ENCODE measurements around the gene POLR1F.

DNA sequence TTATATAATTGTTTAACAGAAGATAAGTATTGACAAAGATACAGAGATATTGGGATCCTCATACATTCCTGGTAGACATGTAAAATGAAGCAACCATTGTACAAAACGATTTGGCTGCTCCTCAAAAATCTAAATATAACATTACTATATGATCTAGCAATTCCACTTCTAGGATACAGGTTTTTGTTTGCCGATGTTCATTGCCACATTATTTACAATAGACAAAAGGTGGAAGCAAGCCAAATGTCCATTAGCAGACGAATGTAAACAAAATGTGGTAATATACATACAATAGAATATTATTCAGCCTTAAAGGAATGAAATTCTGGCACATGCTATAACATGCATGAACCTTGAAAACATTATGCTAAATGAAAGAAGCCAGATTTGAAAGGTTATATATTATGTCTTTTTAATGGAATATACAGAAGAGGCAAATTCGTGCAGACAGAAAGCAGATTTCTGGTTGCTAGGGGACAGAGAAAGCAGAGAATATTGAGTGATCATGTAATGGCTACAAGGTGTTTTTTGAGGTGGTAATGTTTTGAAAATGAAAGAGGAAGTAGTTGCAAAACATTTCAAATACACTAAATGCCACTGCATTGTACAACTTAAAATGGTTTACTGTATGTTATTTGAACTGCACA lies 44.9 kb downstream of the POLR1F start:
- TF ChIP-seq, protein P1, sequence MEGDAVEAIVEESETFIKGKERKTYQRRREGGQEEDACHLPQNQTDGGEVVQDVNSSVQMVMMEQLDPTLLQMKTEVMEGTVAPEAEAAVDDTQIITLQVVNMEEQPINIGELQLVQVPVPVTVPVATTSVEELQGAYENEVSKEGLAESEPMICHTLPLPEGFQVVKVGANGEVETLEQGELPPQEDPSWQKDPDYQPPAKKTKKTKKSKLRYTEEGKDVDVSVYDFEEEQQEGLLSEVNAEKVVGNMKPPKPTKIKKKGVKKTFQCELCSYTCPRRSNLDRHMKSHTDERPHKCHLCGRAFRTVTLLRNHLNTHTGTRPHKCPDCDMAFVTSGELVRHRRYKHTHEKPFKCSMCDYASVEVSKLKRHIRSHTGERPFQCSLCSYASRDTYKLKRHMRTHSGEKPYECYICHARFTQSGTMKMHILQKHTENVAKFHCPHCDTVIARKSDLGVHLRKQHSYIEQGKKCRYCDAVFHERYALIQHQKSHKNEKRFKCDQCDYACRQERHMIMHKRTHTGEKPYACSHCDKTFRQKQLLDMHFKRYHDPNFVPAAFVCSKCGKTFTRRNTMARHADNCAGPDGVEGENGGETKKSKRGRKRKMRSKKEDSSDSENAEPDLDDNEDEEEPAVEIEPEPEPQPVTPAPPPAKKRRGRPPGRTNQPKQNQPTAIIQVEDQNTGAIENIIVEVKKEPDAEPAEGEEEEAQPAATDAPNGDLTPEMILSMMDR (IDR thresholded peaks at IDR 0.05; ENCODE audit: extremely low read depth in 1 of 2, insufficient read depth in 1 of 2, low read depth in 1 of 2, low read length in 2 of 2) = no peak
- TF ChIP-seq GATA2 (IDR thresholded peaks at IDR 0.05; ENCODE audit: insufficient read depth, insufficient read length, low read depth, low read length) (no peak), FOS (IDR thresholded peaks at IDR 0.05; ENCODE audit: borderline replicate concordance, insufficient read depth, low read length) (no peak), POLR2A (IDR thresholded peaks at IDR 0.05; ENCODE audit: low read depth, low read length) (no peak), POLR2AphosphoS5 (IDR thresholded peaks at IDR 0.05; ENCODE audit: insufficient read depth, low read depth, low read length) (no peak), JUN (IDR thresholded peaks at IDR 0.05; ENCODE audit: borderline replicate concordance, insufficient read depth, insufficient read length, low read depth) (no peak)
- TF ChIP-seq, protein P2, sequence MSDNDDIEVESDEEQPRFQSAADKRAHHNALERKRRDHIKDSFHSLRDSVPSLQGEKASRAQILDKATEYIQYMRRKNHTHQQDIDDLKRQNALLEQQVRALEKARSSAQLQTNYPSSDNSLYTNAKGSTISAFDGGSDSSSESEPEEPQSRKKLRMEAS (IDR thresholded peaks at IDR 0.05; ENCODE audit: insufficient read depth, insufficient read length) = no peak
